AG09309 (cell line): ENCODE measurements around the gene RNF112.

Source experiments
- DNase-seq: peaks from one replicate; pipeline ENCODE4 v3.0.0-alpha.2; 2010; ENCODE audit warnings: low read depth
- H3K4me3 ChIP-seq: 2 replicates; pipeline ENCODE4 v1.5.1; 2011; ENCODE audit warnings: mild to moderate bottlenecking, low read depth, low read length, moderate library complexity; ENCODE audit not compliant: control insufficient read depth
- TF ChIP-seq, protein P1 (sequence below): IDR thresholded peaks from 2 replicates; pipeline ENCODE4 v1.5.1; 2011; ENCODE audit warnings: mild to moderate bottlenecking, low read depth, low read length, inconsistent platforms; ENCODE audit not compliant: insufficient read depth, control insufficient read depth; ENCODE audit errors: missing control alignments

RNF112 gene

DNA sequence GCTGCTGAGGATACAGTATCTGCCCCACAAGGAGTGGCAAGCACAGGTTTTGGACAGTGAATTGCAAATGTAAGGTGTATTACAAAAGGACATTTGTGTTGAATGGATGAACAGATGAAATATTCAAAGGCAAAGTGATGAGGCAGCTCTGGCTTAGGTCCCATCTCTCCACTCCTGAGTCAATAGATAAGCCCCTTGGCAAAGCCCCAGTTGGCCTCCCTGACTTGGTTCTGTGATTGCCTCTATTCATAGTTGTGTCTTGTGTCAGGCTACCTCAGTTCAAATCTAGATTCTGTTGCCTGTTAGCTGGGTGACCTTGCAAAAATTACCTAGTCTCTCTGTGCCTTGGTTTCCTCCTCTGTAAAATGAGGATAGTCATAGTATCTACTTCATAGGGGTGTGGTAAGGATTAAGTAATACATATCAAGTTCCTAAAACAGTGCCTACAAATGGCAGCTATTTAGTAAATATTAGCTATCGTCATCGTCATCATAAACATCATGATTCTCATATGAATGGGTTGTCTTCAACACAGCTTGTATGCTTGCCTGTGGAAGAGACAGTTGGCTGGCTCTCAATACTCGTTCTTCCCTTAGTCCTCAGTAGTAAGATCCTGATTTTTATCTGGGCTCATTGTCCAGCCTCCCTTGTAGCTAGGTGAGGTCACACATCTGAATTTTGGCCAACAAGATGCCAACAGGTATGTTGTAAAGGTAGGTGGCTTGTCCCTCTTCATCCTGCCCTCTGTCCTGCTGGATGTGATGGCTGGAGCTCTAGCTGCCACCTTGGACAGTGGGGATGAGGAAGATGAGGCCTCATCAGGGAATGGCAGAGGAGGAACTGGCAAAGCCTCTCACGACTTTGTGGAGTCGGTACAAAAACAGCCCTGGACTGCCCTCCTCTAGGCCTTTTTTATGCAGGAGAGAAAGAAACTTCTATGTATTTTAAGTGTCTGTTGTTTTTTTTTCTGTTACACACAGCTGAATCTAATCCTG lies 21.9 kb upstream of the RNF112 start:
- TF ChIP-seq, protein P1, sequence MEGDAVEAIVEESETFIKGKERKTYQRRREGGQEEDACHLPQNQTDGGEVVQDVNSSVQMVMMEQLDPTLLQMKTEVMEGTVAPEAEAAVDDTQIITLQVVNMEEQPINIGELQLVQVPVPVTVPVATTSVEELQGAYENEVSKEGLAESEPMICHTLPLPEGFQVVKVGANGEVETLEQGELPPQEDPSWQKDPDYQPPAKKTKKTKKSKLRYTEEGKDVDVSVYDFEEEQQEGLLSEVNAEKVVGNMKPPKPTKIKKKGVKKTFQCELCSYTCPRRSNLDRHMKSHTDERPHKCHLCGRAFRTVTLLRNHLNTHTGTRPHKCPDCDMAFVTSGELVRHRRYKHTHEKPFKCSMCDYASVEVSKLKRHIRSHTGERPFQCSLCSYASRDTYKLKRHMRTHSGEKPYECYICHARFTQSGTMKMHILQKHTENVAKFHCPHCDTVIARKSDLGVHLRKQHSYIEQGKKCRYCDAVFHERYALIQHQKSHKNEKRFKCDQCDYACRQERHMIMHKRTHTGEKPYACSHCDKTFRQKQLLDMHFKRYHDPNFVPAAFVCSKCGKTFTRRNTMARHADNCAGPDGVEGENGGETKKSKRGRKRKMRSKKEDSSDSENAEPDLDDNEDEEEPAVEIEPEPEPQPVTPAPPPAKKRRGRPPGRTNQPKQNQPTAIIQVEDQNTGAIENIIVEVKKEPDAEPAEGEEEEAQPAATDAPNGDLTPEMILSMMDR: no peak
- H3K4me3 ChIP-seq: no peak overlapping the region
- DNase-seq: no peak

DNA sequence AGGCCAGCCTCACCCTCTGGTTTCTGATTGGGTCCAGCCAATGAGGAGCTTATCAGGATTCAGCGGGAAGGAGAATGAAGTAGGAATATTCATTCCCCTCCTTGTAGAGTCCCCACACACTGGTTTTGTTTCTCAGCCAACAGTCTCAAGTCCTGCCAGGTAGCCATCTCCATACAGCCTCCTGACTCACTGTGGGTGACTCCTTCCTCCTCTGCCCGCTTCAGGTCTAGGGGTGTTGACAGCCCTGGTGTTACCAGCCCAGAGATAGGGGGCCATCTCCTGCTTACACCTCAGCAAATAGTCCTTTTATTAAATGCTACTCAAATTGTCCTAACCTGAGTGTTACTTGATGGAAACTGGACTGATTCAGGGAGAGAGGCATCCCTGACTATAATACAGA lies 20.1 kb upstream of the RNF112 start:
- TF ChIP-seq, protein P1: no peak
- no peak overlapping the region for H3K4me3 ChIP-seq
- no peak for DNase-seq

DNA sequence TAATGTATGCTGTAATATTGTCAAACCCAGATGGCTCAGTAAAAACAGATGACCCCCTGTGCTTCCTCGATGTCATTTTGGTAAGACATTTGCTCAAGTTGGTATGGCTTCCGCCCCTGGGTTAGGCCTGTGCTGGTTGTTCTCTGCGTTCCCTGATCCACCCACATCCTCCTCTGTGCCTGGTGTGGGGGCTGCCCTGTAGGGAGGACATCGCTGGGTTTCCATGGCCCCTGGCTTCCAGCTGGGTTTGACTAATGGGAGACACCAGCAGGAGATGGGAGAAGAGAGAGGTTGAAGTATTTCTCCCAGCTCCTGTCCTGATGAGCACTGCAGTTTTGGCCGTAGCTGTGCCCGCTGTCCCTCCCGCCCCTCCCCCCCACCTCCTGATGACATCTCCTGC lies 19.6 kb upstream of the RNF112 start:
- TF ChIP-seq, protein P1: no peak
- H3K4me3 ChIP-seq: no peak overlapping the region
- no peak for DNase-seq

DNA sequence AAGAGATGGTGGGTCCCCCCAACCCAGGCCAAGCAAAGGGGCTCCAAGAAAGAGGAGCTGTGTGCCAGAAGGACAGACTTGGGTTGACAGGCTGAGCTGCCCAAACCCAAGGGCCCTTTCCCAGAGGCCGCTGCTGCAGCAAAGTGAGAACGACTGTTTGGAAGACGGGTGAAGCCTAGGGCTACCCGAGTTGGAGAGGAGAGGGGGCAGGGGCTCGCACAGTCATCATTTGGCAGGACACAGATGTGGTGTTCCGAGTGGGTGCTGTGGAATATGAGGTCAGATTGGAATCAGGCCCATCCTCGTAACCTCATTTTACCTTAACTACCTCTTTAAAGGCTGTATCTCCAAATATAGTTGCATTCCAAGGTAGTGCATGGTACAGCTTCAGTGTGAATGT lies 18.7 kb upstream of the RNF112 start:
- DNase-seq: no peak
- no peak overlapping the region for H3K4me3 ChIP-seq
- TF ChIP-seq, protein P1: no peak

DNA sequence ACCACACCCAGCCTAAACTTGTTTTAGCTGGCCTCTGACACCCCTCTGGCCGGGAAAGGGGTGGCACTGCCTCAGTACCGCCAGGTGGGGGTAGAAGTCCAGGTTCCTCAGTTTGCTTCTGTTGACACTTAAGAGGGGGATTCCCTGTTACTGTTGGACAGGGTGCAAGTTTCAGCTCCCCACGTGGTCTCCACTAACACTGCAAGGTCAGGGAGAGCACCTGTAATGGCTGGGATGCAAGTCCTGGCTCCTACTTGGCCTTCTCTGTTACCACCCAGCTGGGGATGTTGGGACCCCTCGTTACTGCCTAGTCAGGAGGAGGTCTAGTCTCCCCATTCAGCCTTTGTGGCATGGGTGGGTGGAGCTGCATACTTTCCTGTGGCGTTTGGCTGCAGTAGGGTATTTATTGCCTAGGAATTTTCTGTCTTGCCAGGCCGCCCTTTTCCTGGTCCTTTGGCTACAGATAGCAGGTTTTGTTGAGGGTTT lies 13.4 kb upstream of the RNF112 start:
- TF ChIP-seq, protein P1: no peak
- H3K4me3 ChIP-seq: no peak overlapping the region
- DNase-seq: no peak

DNA sequence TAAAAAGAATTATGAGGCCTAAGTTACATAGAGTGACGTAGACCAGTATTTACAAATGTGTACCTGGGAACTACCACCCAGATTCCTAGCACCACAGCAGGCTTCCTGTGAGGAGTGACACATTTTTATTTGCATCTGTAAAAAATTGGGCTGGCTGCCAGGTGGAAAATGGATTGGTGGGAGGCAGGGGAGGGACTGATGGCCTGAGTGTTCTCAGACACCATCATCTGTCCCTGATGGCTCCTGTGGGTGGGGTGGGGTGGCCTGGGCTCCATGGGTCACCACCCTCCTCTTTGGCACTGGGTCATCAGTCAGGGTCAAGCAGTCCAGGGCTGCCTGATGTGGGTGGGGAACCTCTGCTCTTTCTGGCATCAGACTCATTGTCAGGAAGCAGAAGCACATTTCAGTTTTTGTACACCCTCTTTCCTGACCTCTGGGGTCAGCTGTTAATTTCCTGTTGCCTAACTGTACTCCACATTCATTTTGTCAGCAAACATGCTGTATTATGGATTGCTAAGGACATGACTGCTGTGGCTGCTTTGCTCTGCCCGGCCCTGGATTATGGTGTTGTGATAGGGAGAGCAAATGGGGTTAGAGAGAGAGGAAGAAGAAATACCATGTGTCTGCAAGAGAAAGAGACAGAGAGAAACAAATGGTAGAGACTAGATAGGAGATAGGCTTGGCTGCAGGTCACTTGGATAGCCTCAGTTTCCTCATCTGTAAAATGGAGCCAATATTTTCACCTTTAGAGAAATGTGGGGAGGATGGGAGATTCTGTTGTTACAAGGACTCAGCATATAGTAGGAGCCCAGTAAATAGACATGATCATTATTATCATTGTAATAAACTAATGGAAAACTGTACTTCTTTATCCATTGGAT lies 12.5 kb upstream of the RNF112 start:
- DNase-seq: no peak
- TF ChIP-seq, protein P1: no peak
- no peak overlapping the region for H3K4me3 ChIP-seq
